Measurements from ENCODE around the gene STARD10. TPM values are rescaled to one million over a fixed set of nuclear protein-coding genes. Genes with fewer than 3 reads are reported as not detected.

STARD10 gene
- total and polyA plus RNA-seq, 4 donors: 18.1 to 48.7 (median 36.4) TPM

DNA sequence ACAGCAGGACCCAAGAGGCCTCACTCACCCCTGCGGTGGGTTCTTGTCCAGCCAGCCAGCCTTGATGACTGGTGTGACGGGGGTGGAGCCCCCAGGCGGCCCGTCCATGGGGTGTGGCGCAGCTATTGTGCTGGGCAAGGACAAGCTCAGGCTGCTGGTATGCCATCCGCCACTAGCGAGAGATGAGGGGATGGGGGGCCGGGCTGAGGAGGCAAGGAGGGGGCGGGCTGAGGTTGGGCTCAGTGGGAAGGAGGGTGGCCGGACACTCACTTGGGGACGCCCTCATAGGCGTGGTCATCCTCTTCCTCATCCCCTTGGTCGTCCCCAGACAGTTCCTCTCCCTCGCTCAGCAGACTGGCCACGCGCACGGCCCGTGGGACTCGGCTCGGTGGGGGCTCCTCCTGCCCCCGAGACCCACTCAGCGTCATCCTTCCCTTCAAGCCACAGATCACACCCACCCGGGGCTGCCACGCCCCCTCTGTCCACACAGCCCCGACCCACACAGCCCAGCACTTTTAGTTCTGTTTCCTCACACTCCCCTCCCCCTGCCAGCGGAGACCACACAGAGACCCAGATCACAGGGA lies 81.6 kb downstream of the STARD10 start:
- Histone ChIP-seq H3K36me3 (ENCODE audit: control insufficient read depth, insufficient read depth, low read length) (peaks cover 65% of the 10 kb centered on the region), H3K27me3 (ENCODE audit: control insufficient read depth, insufficient read depth, low read length) (no peaks in the 10 kb centered on the region)
- WGBS (ENCODE audit: insufficient coverage): 34% methylated on average over 16 of the region's 26 CpGs

GRCh38 chr11:72711141-72711540 lies 82.7 kb downstream of the STARD10 start:
- no peak for DNase-seq (ENCODE audit: low read depth in 4 of 6, low spot score in 6 of 6)
- Histone ChIP-seq H3K27ac (ENCODE audit: low read depth, low read length) (no peak overlapping the region), H3K4me3 (ENCODE audit: low read depth, low read length) (no peak overlapping the region), H3K27me3 (ENCODE audit: control insufficient read depth, insufficient read depth, low read length) (no peaks in the 10 kb centered on the region), H3K36me3 (ENCODE audit: control insufficient read depth, insufficient read depth, low read length) (peaks cover 68% of the 10 kb centered on the region), H3K4me1 (ENCODE audit: control insufficient read depth, insufficient read depth, low read length) (peaks cover 22% of the 10 kb centered on the region), H3K9me3 (ENCODE audit: control insufficient read depth, insufficient read depth, low read length) (no peaks in the 10 kb centered on the region)
- WGBS (ENCODE audit: insufficient coverage): 89% methylated on average over 7 of the region's 9 CpGs

More for the DNA sequence above, 81.6 kb downstream of the STARD10 start:
- H3K4me3 ChIP-seq (ENCODE audit: low read depth, low read length): no peak overlapping the region
- DNase-seq (ENCODE audit: low read depth in 4 of 6, low spot score in 6 of 6): peak in 1 of 6 donors; percentile 38
- peaks cover 33% of the 10 kb centered on the region for H3K4me1 ChIP-seq (ENCODE audit: control insufficient read depth, insufficient read depth, low read length)
- no peaks in the 10 kb centered on the region for H3K9me3 ChIP-seq (ENCODE audit: control insufficient read depth, insufficient read depth, low read length)
- no peak overlapping the region for H3K27ac ChIP-seq (ENCODE audit: low read depth, low read length)

- no peak for DNase-seq (ENCODE audit: low read depth in 4 of 6, low spot score in 6 of 6)
- Histone ChIP-seq H3K27me3 (ENCODE audit: control insufficient read depth, insufficient read depth, low read length) (no peaks in the 10 kb centered on the region), H3K4me3 (ENCODE audit: low read depth, low read length) (no peak overlapping the region), H3K4me1 (ENCODE audit: control insufficient read depth, insufficient read depth, low read length) (peaks cover 21% of the 10 kb centered on the region), H3K36me3 (ENCODE audit: control insufficient read depth, insufficient read depth, low read length) (peaks cover 75% of the 10 kb centered on the region), H3K9me3 (ENCODE audit: control insufficient read depth, insufficient read depth, low read length) (no peaks in the 10 kb centered on the region), H3K27ac (ENCODE audit: low read depth, low read length) (no peak overlapping the region)
- 98% methylated on average over 11 of the region's 11 CpGs for WGBS (ENCODE audit: insufficient coverage)
Measured at GRCh38 chr11:72710278-72710677, 83.6 kb downstream of the STARD10 start.

- Histone ChIP-seq H3K27me3 (ENCODE audit: control insufficient read depth, insufficient read depth, low read length) (no peaks in the 10 kb centered on the region), H3K36me3 (ENCODE audit: control insufficient read depth, insufficient read depth, low read length) (peaks cover 70% of the 10 kb centered on the region), H3K4me3 (ENCODE audit: low read depth, low read length) (no peak overlapping the region), H3K9me3 (ENCODE audit: control insufficient read depth, insufficient read depth, low read length) (no peaks in the 10 kb centered on the region), H3K4me1 (ENCODE audit: control insufficient read depth, insufficient read depth, low read length) (peaks cover 17% of the 10 kb centered on the region), H3K27ac (ENCODE audit: low read depth, low read length) (no peak overlapping the region)
- DNase-seq (ENCODE audit: low read depth in 4 of 6, low spot score in 6 of 6): no peak
- WGBS (ENCODE audit: insufficient coverage): 95% methylated on average over 20 of the region's 20 CpGs
Measured at GRCh38 chr11:72709478-72710238, 84.2 kb downstream of the STARD10 start.

GRCh38 chr11:72707032-72707431 lies 86.8 kb downstream of the STARD10 start:
- 93% methylated on average over 9 of the region's 9 CpGs for WGBS (ENCODE audit: insufficient coverage)
- no peak for DNase-seq (ENCODE audit: low read depth in 4 of 6, low spot score in 6 of 6)
- Histone ChIP-seq H3K27ac (ENCODE audit: low read depth, low read length) (no peak overlapping the region), H3K4me3 (ENCODE audit: low read depth, low read length) (no peak overlapping the region), H3K27me3 (ENCODE audit: control insufficient read depth, insufficient read depth, low read length) (no peaks in the 10 kb centered on the region), H3K9me3 (ENCODE audit: control insufficient read depth, insufficient read depth, low read length) (no peaks in the 10 kb centered on the region), H3K36me3 (ENCODE audit: control insufficient read depth, insufficient read depth, low read length) (peaks cover 78% of the 10 kb centered on the region), H3K4me1 (ENCODE audit: control insufficient read depth, insufficient read depth, low read length) (peaks cover 27% of the 10 kb centered on the region)

- Histone ChIP-seq H3K9me3 (ENCODE audit: control insufficient read depth, insufficient read depth, low read length) (no peaks in the 10 kb centered on the region), H3K4me1 (ENCODE audit: control insufficient read depth, insufficient read depth, low read length) (peaks cover 25% of the 10 kb centered on the region), H3K27ac (ENCODE audit: low read depth, low read length) (no peak overlapping the region), H3K27me3 (ENCODE audit: control insufficient read depth, insufficient read depth, low read length) (no peaks in the 10 kb centered on the region), H3K4me3 (ENCODE audit: low read depth, low read length) (no peak overlapping the region), H3K36me3 (ENCODE audit: control insufficient read depth, insufficient read depth, low read length) (peaks cover 81% of the 10 kb centered on the region)
- DNase-seq (ENCODE audit: low read depth in 4 of 6, low spot score in 6 of 6): no peak
- 74% methylated on average over 5 of the region's 5 CpGs for WGBS (ENCODE audit: insufficient coverage)
Measured at GRCh38 chr11:72706579-72706978, 87.3 kb downstream of the STARD10 start.

DNA sequence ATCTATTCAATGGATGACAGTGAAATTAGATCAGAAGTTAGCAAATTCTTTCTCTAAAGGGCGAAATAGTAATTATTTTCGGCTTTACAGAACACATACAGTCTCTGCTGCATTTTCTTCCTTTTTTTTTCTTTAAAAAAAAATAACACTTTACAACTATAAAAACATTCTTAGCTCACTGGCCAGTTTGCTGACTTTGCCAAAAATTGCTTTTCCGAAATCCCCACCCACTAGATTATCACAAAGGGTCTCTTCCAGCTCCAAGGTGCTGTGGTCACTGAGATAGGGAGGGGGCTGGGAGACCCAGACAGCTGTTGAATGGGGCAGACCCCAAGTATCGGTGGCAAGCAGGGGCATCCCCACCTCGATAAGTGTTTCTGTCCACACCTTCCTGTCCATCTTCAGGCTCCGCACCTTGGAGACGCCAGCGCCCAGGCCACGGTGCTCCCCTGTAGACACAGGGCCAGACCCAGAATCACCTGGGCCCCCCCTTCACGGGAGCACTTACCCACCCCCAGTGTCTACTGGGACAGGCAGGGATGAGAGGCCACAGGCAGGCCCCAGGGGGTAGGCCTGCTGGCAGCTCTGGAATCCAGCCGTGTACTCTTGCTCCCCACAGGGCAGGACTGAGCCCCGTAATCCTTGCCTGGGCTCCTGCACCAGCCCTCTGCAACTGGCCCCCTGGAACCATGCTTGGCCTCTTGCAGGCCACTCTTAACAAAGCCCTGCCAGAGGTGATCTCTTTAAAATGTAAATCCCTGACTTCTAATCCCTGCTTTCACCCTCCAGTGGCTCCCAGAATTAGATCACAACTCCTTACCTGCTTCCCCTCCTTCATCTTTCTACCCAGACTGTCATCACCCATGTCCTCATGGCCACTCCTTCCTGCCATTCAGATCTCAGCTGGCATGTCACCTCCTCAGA lies 88.1 kb downstream of the STARD10 start:
- 74% methylated on average over 11 of the region's 12 CpGs for WGBS (ENCODE audit: insufficient coverage)
- no peak for DNase-seq (ENCODE audit: low read depth in 4 of 6, low spot score in 6 of 6)
- H3K36me3 ChIP-seq (ENCODE audit: control insufficient read depth, insufficient read depth, low read length): peaks cover 83% of the 10 kb centered on the region
- no peak overlapping the region for H3K4me3 ChIP-seq (ENCODE audit: low read depth, low read length)
- peaks cover 25% of the 10 kb centered on the region for H3K4me1 ChIP-seq (ENCODE audit: control insufficient read depth, insufficient read depth, low read length)
- H3K27me3 ChIP-seq (ENCODE audit: control insufficient read depth, insufficient read depth, low read length): no peaks in the 10 kb centered on the region
- no peak overlapping the region for H3K27ac ChIP-seq (ENCODE audit: low read depth, low read length)
- no peaks in the 10 kb centered on the region for H3K9me3 ChIP-seq (ENCODE audit: control insufficient read depth, insufficient read depth, low read length)

DNA sequence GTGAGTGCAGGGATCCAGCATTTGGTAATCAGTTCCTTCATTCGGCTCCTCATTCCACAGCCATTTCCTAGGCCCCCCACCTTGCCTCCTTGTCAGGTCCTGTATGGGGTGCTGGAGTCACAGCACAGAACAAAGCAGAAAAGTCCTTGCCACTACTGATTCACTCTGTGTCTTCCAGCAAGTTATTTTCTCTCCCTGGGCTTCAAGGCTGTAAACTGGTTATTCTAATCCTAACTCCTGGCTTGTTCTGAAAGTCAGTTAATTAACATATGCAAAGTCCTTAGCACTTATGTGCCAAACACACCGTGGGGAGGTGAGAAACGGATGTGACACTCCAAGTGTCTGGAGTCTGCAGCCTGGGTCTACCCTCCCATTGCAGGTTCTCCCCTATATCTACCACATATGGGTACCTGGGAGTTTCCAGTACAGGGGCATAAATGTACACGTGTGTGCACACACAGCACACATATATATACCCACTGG lies 89.0 kb downstream of the STARD10 start:
- no peaks in the 10 kb centered on the region for H3K27me3 ChIP-seq (ENCODE audit: control insufficient read depth, insufficient read depth, low read length)
- WGBS (ENCODE audit: insufficient coverage): 71% methylated on average over 1 of the region's 4 CpGs
- H3K27ac ChIP-seq (ENCODE audit: low read depth, low read length): no peak overlapping the region
- no peaks in the 10 kb centered on the region for H3K9me3 ChIP-seq (ENCODE audit: control insufficient read depth, insufficient read depth, low read length)
- peaks cover 25% of the 10 kb centered on the region for H3K4me1 ChIP-seq (ENCODE audit: control insufficient read depth, insufficient read depth, low read length)
- no peak overlapping the region for H3K4me3 ChIP-seq (ENCODE audit: low read depth, low read length)
- H3K36me3 ChIP-seq (ENCODE audit: control insufficient read depth, insufficient read depth, low read length): peaks cover 81% of the 10 kb centered on the region
- DNase-seq (ENCODE audit: low read depth in 4 of 6, low spot score in 6 of 6): no peak

Measured in spinal cord (tissue), 10 donors.